Measurements from ENCODE around the gene RTN4IP1.

Gene RTN4IP1, protein sequence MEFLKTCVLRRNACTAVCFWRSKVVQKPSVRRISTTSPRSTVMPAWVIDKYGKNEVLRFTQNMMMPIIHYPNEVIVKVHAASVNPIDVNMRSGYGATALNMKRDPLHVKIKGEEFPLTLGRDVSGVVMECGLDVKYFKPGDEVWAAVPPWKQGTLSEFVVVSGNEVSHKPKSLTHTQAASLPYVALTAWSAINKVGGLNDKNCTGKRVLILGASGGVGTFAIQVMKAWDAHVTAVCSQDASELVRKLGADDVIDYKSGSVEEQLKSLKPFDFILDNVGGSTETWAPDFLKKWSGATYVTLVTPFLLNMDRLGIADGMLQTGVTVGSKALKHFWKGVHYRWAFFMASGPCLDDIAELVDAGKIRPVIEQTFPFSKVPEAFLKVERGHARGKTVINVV

DNA sequence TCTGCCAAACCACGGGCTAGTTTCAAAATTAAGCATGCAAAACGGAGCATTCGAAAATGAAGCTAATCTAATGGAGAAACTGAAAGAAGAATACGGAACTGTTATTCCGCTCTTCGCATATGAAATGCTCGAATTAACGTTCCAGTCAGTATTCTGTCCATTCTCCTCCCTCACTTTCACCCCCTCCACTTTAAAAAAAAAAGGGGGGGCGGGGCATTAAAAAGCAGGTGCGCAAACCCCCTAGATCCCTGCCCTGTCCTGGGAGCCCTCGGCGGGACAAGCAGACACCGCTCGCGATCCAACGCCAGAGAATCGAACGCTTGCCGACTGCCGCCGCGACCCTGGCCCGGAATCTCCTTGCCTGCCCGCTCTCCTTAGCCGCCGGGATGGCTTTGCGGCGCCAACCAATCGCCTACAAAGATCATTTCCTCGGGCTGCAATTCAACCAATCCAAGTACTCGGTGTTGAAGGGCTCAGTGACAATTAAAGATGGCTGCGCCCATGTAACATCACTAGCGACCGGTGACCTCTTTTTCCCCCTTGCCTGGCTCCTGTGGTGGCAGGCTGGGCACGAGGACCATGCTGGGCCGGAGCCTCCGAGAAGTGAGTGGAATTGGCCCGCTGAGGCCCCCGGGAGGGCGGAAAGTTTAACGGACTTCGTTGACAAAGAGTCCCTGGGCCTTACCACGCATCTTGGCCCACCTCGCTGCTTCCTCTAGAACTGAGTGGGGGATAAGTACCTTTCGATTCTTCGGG, at the start of gene RTN4IP1, which contains the start of gene QRSL1:
Gene RTN4IP1 (minus strand): TSS at position 396 of the 756 bp plus-strand sequence. CDS start 477 bp downstream, outside the sequence.
Gene QRSL1 (plus strand): TSS at position 476 of the 756 bp plus-strand sequence. CDS start 104 bp downstream, at position 580.
- Histone ChIP-seq H3K36me3 (ENCODE audit: control insufficient read depth in 5 of 5, insufficient read depth in 5 of 5, low read length in 5 of 5) (no peaks in the 10 kb centered on the region), H3K27ac (ENCODE audit: low read depth, low read length) (peak within 1 kb of the TSS; percentile 89), H3K4me1 (ENCODE audit: control insufficient read depth in 5 of 5, insufficient read depth in 5 of 5, low read length in 5 of 5) (peaks cover 0 to 17% (median 16%) of the 10 kb centered on the region in 5 donors), H3K9me3 (ENCODE audit: control insufficient read depth in 5 of 5, low read length in 5 of 5) (no peaks in the 10 kb centered on the region), H3K4me3 (ENCODE audit: low read depth in 1 of 5, low read length in 5 of 5) (peak within 1 kb of the TSS; percentile 87 to 99 (median 97)), H3K9ac (ENCODE audit: low read length in 5 of 5) (peak within 1 kb of the TSS; percentile 92 to 99 (median 95)), H3K27me3 (ENCODE audit: control insufficient read depth in 5 of 5, insufficient read depth in 4 of 5, low read length in 5 of 5) (no peaks in the 10 kb centered on the region)

DNA sequence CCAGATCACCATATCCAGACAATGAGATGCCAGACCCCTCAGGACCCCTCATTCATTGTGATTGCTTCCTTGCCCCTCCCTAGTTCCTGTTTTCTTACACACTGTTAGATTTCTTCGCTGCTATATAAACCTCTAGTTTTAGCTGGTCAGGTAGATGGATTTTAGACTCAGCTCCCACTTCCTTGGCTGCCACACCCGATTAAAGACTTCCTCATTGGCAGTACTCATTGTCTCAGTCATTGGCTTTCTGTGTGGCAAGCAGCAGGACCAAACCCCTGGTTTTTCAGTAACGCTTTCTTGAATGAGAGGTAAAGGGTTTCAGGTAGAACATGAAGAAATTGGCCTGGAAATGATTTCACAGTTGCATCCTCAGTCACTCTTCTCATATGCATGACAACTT, 48.0 kb upstream of the RTN4IP1 start:
- Histone ChIP-seq H3K9me3 (ENCODE audit: control insufficient read depth in 5 of 5, low read length in 5 of 5) (no peaks in the 10 kb centered on the region), H3K36me3 (ENCODE audit: control insufficient read depth in 5 of 5, insufficient read depth in 5 of 5, low read length in 5 of 5) (no peaks in the 10 kb centered on the region), H3K4me1 (ENCODE audit: control insufficient read depth in 5 of 5, insufficient read depth in 5 of 5, low read length in 5 of 5) (peaks cover 0 to 4% (median 0%) of the 10 kb centered on the region in 5 donors), H3K9ac (ENCODE audit: low read length in 5 of 5) (no peak overlapping the region), H3K4me3 (ENCODE audit: low read depth in 1 of 5, low read length in 5 of 5) (no peak overlapping the region), H3K27me3 (ENCODE audit: control insufficient read depth in 5 of 5, insufficient read depth in 4 of 5, low read length in 5 of 5) (no peaks in the 10 kb centered on the region), H3K27ac (ENCODE audit: low read depth, low read length) (no peak overlapping the region)

DNA sequence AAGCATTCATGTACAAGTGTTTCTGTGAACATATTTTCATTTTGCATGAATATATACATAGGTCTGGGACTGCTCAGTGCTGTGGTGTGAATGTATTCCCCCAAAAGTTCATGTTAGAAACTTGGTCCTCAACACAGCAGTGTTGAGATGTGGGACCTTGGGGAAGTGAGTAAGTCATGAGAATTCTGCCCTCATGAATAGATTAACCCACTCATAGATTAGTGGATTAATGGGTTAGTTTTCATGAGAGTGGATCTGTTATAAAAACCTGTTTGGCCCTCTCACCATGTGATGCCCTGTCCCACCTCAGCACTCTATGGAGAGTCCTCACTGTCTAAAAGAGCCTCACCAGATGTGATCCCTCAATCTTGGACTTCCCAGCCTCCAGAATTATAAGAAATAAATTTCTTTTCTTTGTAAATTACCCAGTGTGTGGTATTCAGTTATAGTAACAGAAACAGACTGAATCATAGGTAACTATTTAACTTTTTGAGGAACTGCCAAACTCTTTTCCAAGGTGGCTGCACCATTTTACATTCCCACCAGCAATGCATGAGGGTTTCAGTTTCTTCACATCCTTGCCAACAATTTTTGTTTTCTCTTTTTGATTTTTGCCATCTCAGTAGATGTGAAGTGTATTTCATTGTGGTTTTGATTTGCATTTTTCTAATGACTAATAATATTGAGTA, 45.4 kb upstream of the RTN4IP1 start:
- no peaks in the 10 kb centered on the region for H3K27me3 ChIP-seq (ENCODE audit: control insufficient read depth in 5 of 5, insufficient read depth in 4 of 5, low read length in 5 of 5)
- no peak overlapping the region for H3K4me3 ChIP-seq (ENCODE audit: low read depth in 1 of 5, low read length in 5 of 5)
- H3K9ac ChIP-seq (ENCODE audit: low read length in 5 of 5), result no peak overlapping the region
- H3K4me1 ChIP-seq (ENCODE audit: control insufficient read depth in 5 of 5, insufficient read depth in 5 of 5, low read length in 5 of 5), result peaks cover 0 to 4% (median 0%) of the 10 kb centered on the region in 5 donors
- no peaks in the 10 kb centered on the region for H3K36me3 ChIP-seq (ENCODE audit: control insufficient read depth in 5 of 5, insufficient read depth in 5 of 5, low read length in 5 of 5)
- H3K27ac ChIP-seq (ENCODE audit: low read depth, low read length), result no peak overlapping the region
- no peaks in the 10 kb centered on the region for H3K9me3 ChIP-seq (ENCODE audit: control insufficient read depth in 5 of 5, low read length in 5 of 5)

DNA sequence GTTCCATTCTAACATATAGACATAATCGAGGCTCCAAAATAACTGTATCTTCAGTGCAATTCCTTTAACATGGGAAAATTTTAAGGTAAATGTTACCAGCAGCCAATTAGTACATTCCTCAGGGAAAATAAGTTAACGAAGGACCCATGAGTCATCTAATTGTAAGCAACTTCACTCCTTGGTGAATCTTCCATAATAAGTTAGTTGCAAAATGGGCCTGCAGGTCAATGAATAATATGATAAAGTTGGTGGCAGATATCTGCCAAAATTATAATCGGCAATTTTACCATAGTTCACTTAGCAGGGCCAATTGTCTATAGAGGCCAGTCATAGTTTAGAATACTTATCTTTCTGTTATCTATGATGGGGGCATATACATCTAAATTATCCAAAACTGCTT, 42.4 kb upstream of the RTN4IP1 start:
- Histone ChIP-seq H3K36me3 (ENCODE audit: control insufficient read depth in 5 of 5, insufficient read depth in 5 of 5, low read length in 5 of 5) (peaks cover 0 to 3% (median 0%) of the 10 kb centered on the region in 5 donors), H3K4me3 (ENCODE audit: low read depth in 1 of 5, low read length in 5 of 5) (no peak overlapping the region), H3K9me3 (ENCODE audit: control insufficient read depth in 5 of 5, low read length in 5 of 5) (no peaks in the 10 kb centered on the region), H3K27ac (ENCODE audit: low read depth, low read length) (no peak overlapping the region), H3K27me3 (ENCODE audit: control insufficient read depth in 5 of 5, insufficient read depth in 4 of 5, low read length in 5 of 5) (no peaks in the 10 kb centered on the region), H3K9ac (ENCODE audit: low read length in 5 of 5) (no peak overlapping the region), H3K4me1 (ENCODE audit: control insufficient read depth in 5 of 5, insufficient read depth in 5 of 5, low read length in 5 of 5) (peaks cover 0 to 4% (median 0%) of the 10 kb centered on the region in 5 donors)

DNA sequence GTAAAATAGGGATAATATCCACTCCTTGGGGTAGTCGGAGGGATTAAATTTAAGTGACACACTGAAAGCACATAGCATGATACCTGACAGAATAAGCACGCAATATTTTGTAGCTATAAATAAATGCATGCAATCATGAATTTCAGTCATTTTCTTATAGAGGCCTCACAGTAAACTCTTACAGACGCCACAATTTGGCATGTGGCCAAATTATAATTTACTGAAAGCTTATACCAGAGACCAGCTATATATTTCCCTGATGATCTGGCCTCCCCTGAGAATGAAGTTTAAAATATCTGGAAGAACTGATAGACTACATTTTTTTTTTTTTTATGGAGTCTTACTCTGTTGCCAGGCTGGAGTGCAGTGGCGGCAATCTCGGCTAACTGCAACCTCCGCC, 40.9 kb upstream of the RTN4IP1 start:
- Histone ChIP-seq H3K27ac (ENCODE audit: low read depth, low read length) (no peak overlapping the region), H3K4me1 (ENCODE audit: control insufficient read depth in 5 of 5, insufficient read depth in 5 of 5, low read length in 5 of 5) (no peaks in the 10 kb centered on the region), H3K27me3 (ENCODE audit: control insufficient read depth in 5 of 5, insufficient read depth in 4 of 5, low read length in 5 of 5) (no peaks in the 10 kb centered on the region), H3K9me3 (ENCODE audit: control insufficient read depth in 5 of 5, low read length in 5 of 5) (no peaks in the 10 kb centered on the region), H3K36me3 (ENCODE audit: control insufficient read depth in 5 of 5, insufficient read depth in 5 of 5, low read length in 5 of 5) (peaks cover 0 to 6% (median 2%) of the 10 kb centered on the region in 5 donors), H3K4me3 (ENCODE audit: low read depth in 1 of 5, low read length in 5 of 5) (no peak overlapping the region), H3K9ac (ENCODE audit: low read length in 5 of 5) (no peak overlapping the region)

DNA sequence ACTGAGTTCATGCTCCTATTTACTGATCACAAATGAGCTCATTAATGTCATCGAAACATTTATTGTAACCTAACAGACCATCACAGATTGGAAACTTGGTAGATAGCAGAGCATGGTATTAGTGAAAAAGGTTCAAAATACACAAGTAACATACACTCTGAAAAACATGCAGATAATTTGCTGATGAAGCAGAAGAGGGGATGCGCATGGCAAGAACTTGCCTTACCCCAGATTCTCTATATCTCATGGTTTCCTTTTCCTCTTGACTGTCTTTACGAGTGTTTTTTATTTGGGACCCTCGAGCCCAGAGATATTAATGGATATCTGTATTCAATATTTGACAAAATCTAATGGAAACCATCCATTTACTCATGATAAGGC, 37.7 kb upstream of the RTN4IP1 start:
- Histone ChIP-seq H3K9me3 (ENCODE audit: control insufficient read depth in 5 of 5, low read length in 5 of 5) (no peaks in the 10 kb centered on the region), H3K27ac (ENCODE audit: low read depth, low read length) (no peak overlapping the region), H3K4me1 (ENCODE audit: control insufficient read depth in 5 of 5, insufficient read depth in 5 of 5, low read length in 5 of 5) (no peaks in the 10 kb centered on the region), H3K36me3 (ENCODE audit: control insufficient read depth in 5 of 5, insufficient read depth in 5 of 5, low read length in 5 of 5) (peaks cover 12 to 19% (median 14%) of the 10 kb centered on the region in 5 donors), H3K4me3 (ENCODE audit: low read depth in 1 of 5, low read length in 5 of 5) (no peak overlapping the region), H3K27me3 (ENCODE audit: control insufficient read depth in 5 of 5, insufficient read depth in 4 of 5, low read length in 5 of 5) (no peaks in the 10 kb centered on the region), H3K9ac (ENCODE audit: low read length in 5 of 5) (no peak overlapping the region)

DNA sequence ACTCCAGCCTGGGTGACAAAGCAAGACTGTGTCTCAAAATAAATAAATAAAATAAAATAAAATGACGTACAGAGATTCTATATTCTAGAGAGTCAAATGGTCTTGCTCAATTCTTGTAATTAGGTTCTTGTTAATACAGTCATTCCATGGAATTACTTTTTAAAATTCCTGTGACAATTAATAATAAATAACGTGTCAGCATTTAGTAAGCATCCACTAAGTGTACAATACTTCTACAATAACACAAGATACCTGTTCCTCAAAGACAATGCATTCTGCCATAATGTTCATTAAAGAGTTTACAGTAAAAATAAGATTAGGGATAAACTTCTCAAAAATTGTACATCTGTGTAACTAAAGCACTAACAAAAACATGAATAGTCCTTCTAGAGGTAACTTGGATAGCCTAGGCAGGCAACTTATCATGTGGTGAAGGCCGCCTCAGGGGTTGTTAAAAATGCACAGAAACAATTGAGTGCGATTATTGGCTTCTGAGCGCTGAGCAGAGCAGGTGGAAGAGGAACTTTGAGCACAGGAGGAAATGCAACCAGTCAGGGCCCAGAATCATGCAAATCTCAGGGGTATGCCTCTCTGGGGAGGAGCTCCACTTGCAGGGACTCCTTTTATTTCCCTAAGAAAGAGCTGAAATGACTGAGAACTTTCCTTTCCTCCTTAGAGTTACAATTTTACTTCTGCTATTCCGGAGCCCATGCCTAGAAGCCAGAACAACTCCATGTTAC, 37.2 kb upstream of the RTN4IP1 start:
- no peak overlapping the region for H3K9ac ChIP-seq (ENCODE audit: low read length in 5 of 5)
- H3K4me1 ChIP-seq (ENCODE audit: control insufficient read depth in 5 of 5, insufficient read depth in 5 of 5, low read length in 5 of 5), result no peaks in the 10 kb centered on the region
- H3K27ac ChIP-seq (ENCODE audit: low read depth, low read length), result no peak overlapping the region
- peaks cover 12 to 19% (median 14%) of the 10 kb centered on the region in 5 donors for H3K36me3 ChIP-seq (ENCODE audit: control insufficient read depth in 5 of 5, insufficient read depth in 5 of 5, low read length in 5 of 5)
- H3K9me3 ChIP-seq (ENCODE audit: control insufficient read depth in 5 of 5, low read length in 5 of 5), result no peaks in the 10 kb centered on the region
- no peak overlapping the region for H3K4me3 ChIP-seq (ENCODE audit: low read depth in 1 of 5, low read length in 5 of 5)
- no peaks in the 10 kb centered on the region for H3K27me3 ChIP-seq (ENCODE audit: control insufficient read depth in 5 of 5, insufficient read depth in 4 of 5, low read length in 5 of 5)

DNA sequence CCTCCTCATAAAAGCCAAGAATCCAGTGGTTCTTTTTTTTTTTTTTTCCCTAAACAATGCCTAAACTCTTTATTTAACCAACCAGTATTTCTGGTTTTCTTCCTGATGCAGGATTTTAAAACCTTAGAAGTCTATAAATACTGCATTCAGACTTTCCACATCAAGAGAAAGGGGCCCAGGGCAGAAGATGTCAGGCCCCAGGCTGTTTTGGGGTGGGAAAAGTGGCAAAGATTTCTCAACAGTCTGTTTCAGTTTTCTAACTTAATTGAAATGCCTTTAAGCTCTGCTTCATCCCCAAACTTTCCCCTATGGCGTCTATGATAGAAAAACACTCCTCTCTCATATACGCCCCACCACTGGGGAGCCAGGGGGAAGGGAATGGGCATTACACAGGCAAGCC, 33.2 kb upstream of the RTN4IP1 start:
- peaks cover 20 to 35% (median 32%) of the 10 kb centered on the region in 5 donors for H3K36me3 ChIP-seq (ENCODE audit: control insufficient read depth in 5 of 5, insufficient read depth in 5 of 5, low read length in 5 of 5)

DNA sequence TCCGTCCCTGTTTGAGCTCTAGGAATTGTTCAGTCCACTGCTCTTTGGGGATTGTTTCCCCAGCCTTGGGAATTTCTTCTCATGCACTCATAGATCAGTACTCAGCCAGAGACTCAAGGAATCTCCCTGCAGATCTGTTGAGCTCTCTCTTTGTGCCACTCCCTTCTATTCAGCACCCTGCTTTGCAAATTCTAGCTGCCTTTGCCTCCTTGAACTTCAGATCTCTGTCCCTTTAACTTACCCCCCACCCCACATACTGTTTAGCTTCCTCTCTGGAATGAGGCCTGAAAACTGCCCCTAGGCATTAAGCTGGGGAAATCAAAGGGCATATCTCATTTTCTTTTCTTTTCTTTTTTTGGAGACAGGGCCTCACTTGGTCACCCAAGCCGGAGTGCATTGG, 30.6 kb upstream of the RTN4IP1 start:
- H3K36me3 ChIP-seq (ENCODE audit: control insufficient read depth in 5 of 5, insufficient read depth in 5 of 5, low read length in 5 of 5), result peaks cover 34 to 49% (median 45%) of the 10 kb centered on the region in 5 donors

More for the DNA sequence above, 33.2 kb upstream of the RTN4IP1 start:
- Histone ChIP-seq H3K27ac (ENCODE audit: low read depth, low read length) (no peak overlapping the region), H3K4me3 (ENCODE audit: low read depth in 1 of 5, low read length in 5 of 5) (no peak overlapping the region), H3K9me3 (ENCODE audit: control insufficient read depth in 5 of 5, low read length in 5 of 5) (peaks cover 0 to 7% (median 6%) of the 10 kb centered on the region in 5 donors), H3K27me3 (ENCODE audit: control insufficient read depth in 5 of 5, insufficient read depth in 4 of 5, low read length in 5 of 5) (no peaks in the 10 kb centered on the region), H3K9ac (ENCODE audit: low read length in 5 of 5) (no peak overlapping the region), H3K4me1 (ENCODE audit: control insufficient read depth in 5 of 5, insufficient read depth in 5 of 5, low read length in 5 of 5) (no peaks in the 10 kb centered on the region)

More for the DNA sequence above, 30.6 kb upstream of the RTN4IP1 start:
- Histone ChIP-seq H3K4me3 (ENCODE audit: low read depth in 1 of 5, low read length in 5 of 5) (no peak overlapping the region), H3K4me1 (ENCODE audit: control insufficient read depth in 5 of 5, insufficient read depth in 5 of 5, low read length in 5 of 5) (no peaks in the 10 kb centered on the region), H3K9ac (ENCODE audit: low read length in 5 of 5) (no peak overlapping the region), H3K27ac (ENCODE audit: low read depth, low read length) (no peak overlapping the region), H3K27me3 (ENCODE audit: control insufficient read depth in 5 of 5, insufficient read depth in 4 of 5, low read length in 5 of 5) (no peaks in the 10 kb centered on the region), H3K9me3 (ENCODE audit: control insufficient read depth in 5 of 5, low read length in 5 of 5) (peaks cover 0 to 7% (median 6%) of the 10 kb centered on the region in 5 donors)

All from subcutaneous abdominal adipose tissue (tissue), 5 donors.